Stomach (tissue), 9 donors: ENCODE results near the gene FSIP1. TPM values are rescaled to one million over a fixed set of nuclear protein-coding genes. Genes with fewer than 3 reads are reported as not detected.
A peak's percentile ranks its signal among the peaks of the same experiment; 100 is the strongest.

Experiments
- DNase-seq, 2 donors: peaks; one replicate each; pipeline versions ENCODE4 v3.0.0 to v3.0.0-alpha.2; 2013 to 2019
- H3K27ac ChIP-seq, 5 donors: fragments of 200-600 bp in 4 of 5; sonication (generic) in 4 of 5; one replicate each; pipeline ENCODE4 v1.5.1; 2013 to 2019; ENCODE audit warnings: mild to moderate bottlenecking in 1 of 5, moderate library complexity in 1 of 5
- H3K27me3 ChIP-seq, 3 donors: fragments of 200-600 bp; sonication (generic); one replicate each; pipeline ENCODE4 v1.5.1; 2017 to 2019; ENCODE audit warnings: mixed run types in 1 of 3
- H3K36me3 ChIP-seq, 4 donors: fragments of 200-600 bp; sonication (generic); 1 replicate in 3 of 4; 2 replicates in 1 of 4; pipeline ENCODE4 v1.5.1; 2016 to 2019
- H3K4me1 ChIP-seq, 4 donors: fragments of 200-600 bp; sonication (generic); one replicate each; pipeline ENCODE4 v1.5.1; 2016 to 2019
- H3K4me3 ChIP-seq, 4 donors: fragments of 200-600 bp; sonication (generic) in 3 of 4; one replicate each; pipeline ENCODE4 v1.5.1; 2016 to 2019; ENCODE audit warnings: mild to moderate bottlenecking in 1 of 4
- H3K9me3 ChIP-seq, 4 donors: fragments of 200-600 bp; sonication (generic); one replicate each; pipeline ENCODE4 v1.5.1; 2016 to 2019
- CTCF ChIP-seq, 7 experiments: fragments of 450-650 bp in 4 of 7; fragments of 200-600 bp in 3 of 7; sonication (generic) in 3 of 7; IDR thresholded peaks; one replicate each; pipeline ENCODE4 v1.5.1; 2016 to 2019; ENCODE audit warnings: antibody characterized with exemption in 7 of 7, control low read depth in 2 of 7, mild to moderate bottlenecking in 1 of 7
- EP300 ChIP-seq: sonication (generic); formaldehyde crosslinking; IDR thresholded peaks from one replicate; pipeline ENCODE4 v1.6.1; 2017; ENCODE audit warnings: antibody characterized with exemption
- POLR2A ChIP-seq, 4 donors: fragments of 450-650 bp; IDR thresholded peaks; one replicate each; pipeline ENCODE4 v1.6.1; 2016; ENCODE audit warnings: antibody characterized with exemption in 4 of 4, control low read depth in 2 of 4, mild to moderate bottlenecking in 1 of 4, moderate library complexity in 1 of 4
- POLR2AphosphoS5 ChIP-seq, 3 donors: sonication (generic); formaldehyde crosslinking; IDR thresholded peaks; one replicate each; pipeline ENCODE4 v1.6.1; 2016; ENCODE audit warnings: antibody characterized with exemption in 3 of 3
- WGBS, 5 donors: extraction: QIAGEN DNeasy Blood & Tissue Kit in 3 of 5; methylation state at CpG; one replicate each; pipeline versions ENCODE4 v1.1.5 to v1.1.7; 2013 to 2018; 5-methylcytosine and 5-hydroxymethylcytosine counted together
- intact Hi-C: fragments of 100-400 bp; cut with DNase I; formaldehyde crosslinking; loops from one replicate; pipeline ENCODE4 v1.15.1; 2023; ENCODE audit warnings: low total_unique reads
- polyA plus RNA-seq, 3 donors: library from polyadenylated mRNA; stranded (reverse); fragments of 200-250 nt; gene quantifications; one replicate each; pipeline ENCODE4 v1.2.3, GENCODE V29; 2013
- total RNA-seq, 5 donors: library from RNA; depleted of rRNA; stranded (reverse); fragments of >200 nt; gene quantifications; one replicate each; pipeline versions ENCODE4 v1.1.0 to v1.2.3, GENCODE V29; 2014 to 2016
- donor health status: healthy with polysubstance abuse.
- donor health status: Bipolar disorder and iron deficiency.
- donor health status: healthy.

FSIP1 gene
- total and polyA plus RNA-seq, 8 donors = 0.08 to 141 (median 0.66) TPM

- peak overlapping the region in 4 of 5 donors; percentile 24 to 60 (median 44) for H3K27ac ChIP-seq
- WGBS, 5 donors = 75 to 90% (median 79%) methylated on average over 3 of the region's 3 CpGs
- H3K27me3 ChIP-seq = no peaks in the 10 kb centered on the region
- H3K9me3 ChIP-seq = no peaks in the 10 kb centered on the region
- DNase-seq = no peak
- intact Hi-C loops = no loop called here
- TF ChIP-seq CTCF (IDR thresholded peaks at IDR 0.05) (no peak), POLR2A (IDR thresholded peaks at IDR 0.05) (no peak), EP300 (no peak), POLR2AphosphoS5 (IDR thresholded peaks at IDR 0.05) (no peak)
- peaks cover 9 to 32% (median 22%) of the 10 kb centered on the region in 4 donors for H3K4me1 ChIP-seq
- H3K36me3 ChIP-seq = no peaks in the 10 kb centered on the region
- H3K4me3 ChIP-seq = no peak overlapping the region
These were observed 152.7 kb downstream of the FSIP1 start for GRCh38 chr15:39629906-39630305.

GRCh38 chr15:39629371-39629770 is 153.3 kb downstream of the FSIP1 start:
- Histone ChIP-seq H3K4me1 (peaks cover 9 to 37% (median 26%) of the 10 kb centered on the region in 4 donors), H3K36me3 (no peaks in the 10 kb centered on the region), H3K4me3 (no peak overlapping the region), H3K9me3 (no peaks in the 10 kb centered on the region), H3K27ac (peak overlapping the region; percentile 24 to 61 (median 54)), H3K27me3 (no peaks in the 10 kb centered on the region)
- no peak for TF ChIP-seq POLR2A (IDR thresholded peaks at IDR 0.05)
- TF ChIP-seq POLR2AphosphoS5 (IDR thresholded peaks at IDR 0.05) = peak in 1 of 3 donors; percentile 19
- intact Hi-C loops = no loop called here
- 67 to 77% (median 69%) methylated on average over 5 of the region's 5 CpGs for WGBS, 5 donors
- DNase-seq = peak in 1 of 2 donors; percentile 37

- peak overlapping the region in 4 of 5 donors; percentile 24 to 61 (median 57) for H3K27ac ChIP-seq
- H3K36me3 ChIP-seq = no peaks in the 10 kb centered on the region
- no peak overlapping the region for H3K4me3 ChIP-seq
- no peak for TF ChIP-seq POLR2A (IDR thresholded peaks at IDR 0.05)
- no peak for TF ChIP-seq CTCF (IDR thresholded peaks at IDR 0.05)
- no peak for TF ChIP-seq EP300
- no peak for TF ChIP-seq POLR2AphosphoS5 (IDR thresholded peaks at IDR 0.05)
- H3K9me3 ChIP-seq = no peaks in the 10 kb centered on the region
- WGBS, 5 donors = 66 to 80% (median 67%) methylated on average over 9 of the region's 9 CpGs
- peaks cover 9 to 40% (median 28%) of the 10 kb centered on the region in 4 donors for H3K4me1 ChIP-seq
- intact Hi-C loops = no loop called here
- no peaks in the 10 kb centered on the region for H3K27me3 ChIP-seq
- peak in 1 of 2 donors; percentile 60 for DNase-seq
These were observed 153.9 kb downstream of the FSIP1 start for GRCh38 chr15:39628546-39629257.

GRCh38 chr15:39628144-39628508 is 154.5 kb downstream of the FSIP1 start:
- Histone ChIP-seq H3K4me3 (no peak overlapping the region), H3K36me3 (no peaks in the 10 kb centered on the region), H3K4me1 (peaks cover 9 to 40% (median 28%) of the 10 kb centered on the region in 4 donors), H3K27ac (peak overlapping the region in 4 of 5 donors; percentile 22 to 61 (median 57)), H3K27me3 (no peaks in the 10 kb centered on the region), H3K9me3 (no peaks in the 10 kb centered on the region)
- intact Hi-C loops = no loop called here
- no peak for TF ChIP-seq POLR2A (IDR thresholded peaks at IDR 0.05)
- TF ChIP-seq POLR2AphosphoS5 (IDR thresholded peaks at IDR 0.05) = no peak
- peak in 1 of 7 experiments; percentile 19 for TF ChIP-seq CTCF (IDR thresholded peaks at IDR 0.05)
- WGBS, 5 donors = 29 to 56% (median 33%) methylated on average over 5 of the region's 5 CpGs
- peak in 1 of 2 donors; percentile 45 for DNase-seq
